Pulmonary artery endothelial cell (primary cell): Measurements from ENCODE around the gene CBFA2T2. TPM values are rescaled to one million over a fixed set of nuclear protein-coding genes. Genes with fewer than 3 reads are reported as not detected.
"Not testable (repeated sequence)": the region's sequence is repeated elsewhere in the genome, so short reads cannot be mapped to it uniquely, and the experiment has no call there.

Experiments used
- DNase-seq: peaks from one replicate; pipeline ENCODE4 v3.0.0-alpha.2; 2011; ENCODE audit warnings: low read depth, low spot score
- total RNA-seq: library from RNA; depleted of rRNA; stranded (reverse); fragments of >200 nt; gene quantifications from 2 replicates; pipeline ENCODE4 v1.2.3, GENCODE V29; 2014

Gene CBFA2T2
- total RNA-seq, 1 donor from 2014 or later = 3.0 TPM

DNA sequence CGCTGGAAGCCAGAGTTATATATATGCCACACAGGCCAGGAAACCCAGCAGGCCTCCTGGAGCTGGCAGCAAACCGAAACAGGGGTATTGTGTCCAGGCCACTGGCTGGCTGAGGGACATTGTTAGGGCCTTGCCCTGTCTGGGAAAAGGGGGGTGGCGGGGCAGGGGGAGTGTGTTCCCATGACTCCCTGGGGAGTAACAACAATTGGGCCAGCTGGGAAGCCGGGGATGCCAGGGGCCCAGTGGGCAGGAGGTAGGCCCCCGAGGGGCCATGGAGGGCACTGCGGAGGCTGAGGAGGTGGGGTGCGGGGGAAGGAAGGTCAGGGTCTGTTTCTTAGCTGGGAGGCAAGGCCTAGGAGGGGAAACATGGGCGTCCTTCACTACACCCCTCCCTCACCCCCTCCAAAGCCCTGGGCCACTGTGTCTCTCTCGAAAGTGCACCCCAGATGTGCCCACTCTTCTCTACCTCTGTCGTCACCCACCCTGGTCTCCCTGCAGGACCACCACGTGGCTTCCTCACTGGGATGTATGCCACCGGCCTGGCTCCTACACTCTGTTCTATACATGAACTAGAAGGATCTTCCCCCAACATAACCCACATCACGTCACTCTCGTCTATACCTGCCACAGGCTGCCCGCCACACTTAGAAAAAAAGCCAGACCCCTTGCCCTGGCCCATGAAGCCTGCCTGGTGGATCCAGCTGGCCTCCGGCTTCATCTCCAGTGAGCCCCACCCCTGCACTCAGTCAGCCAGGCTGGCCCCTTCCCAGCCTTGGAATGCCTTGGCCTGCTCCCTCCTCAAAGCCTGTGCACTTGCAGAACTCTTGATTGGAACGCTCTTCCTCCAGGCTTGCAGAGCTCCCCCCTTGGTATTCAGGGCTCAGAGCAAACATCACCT lies 204.1 kb downstream of the CBFA2T2 start:
- DNase-seq = no peak

DNA sequence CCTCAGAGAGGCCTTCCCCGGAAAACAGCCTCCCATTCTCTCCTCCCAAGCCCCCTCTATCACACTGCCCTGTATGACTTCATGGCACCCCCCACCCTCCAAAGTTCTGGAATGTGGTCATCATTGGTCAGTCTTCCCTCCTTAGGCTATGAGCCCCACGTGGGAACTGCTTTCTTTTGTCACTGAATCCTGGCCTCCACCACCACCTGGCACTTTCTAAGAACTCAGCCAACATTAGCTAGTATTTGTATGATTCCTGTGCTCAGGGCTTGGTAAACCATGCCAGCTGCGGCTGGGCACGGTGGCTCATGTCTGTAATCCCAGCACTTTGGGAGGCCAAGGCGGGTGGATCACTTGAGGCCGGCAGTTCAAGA lies 204.7 kb downstream of the CBFA2T2 start:
- DNase-seq = no peak

DNA sequence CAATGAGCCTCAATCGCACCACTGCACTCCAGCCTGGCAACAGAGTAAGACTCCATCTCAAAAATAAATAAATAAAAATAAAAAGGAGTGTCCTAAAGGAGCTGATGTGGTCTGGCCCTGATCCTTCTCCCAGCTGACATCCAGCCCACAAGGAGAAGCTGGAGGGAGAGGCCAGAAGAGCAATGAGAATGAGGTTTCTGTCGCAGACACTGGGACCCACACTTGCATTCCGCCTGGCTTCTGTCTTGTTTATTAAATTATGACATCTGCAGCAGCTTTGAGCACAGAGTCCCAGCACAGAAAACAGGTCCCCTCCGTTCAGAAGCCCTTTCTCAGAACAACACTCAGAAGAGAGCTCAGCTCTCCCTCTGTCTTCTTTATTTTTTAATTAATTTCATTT lies 206.6 kb downstream of the CBFA2T2 start:
- DNase-seq = no peak

DNA sequence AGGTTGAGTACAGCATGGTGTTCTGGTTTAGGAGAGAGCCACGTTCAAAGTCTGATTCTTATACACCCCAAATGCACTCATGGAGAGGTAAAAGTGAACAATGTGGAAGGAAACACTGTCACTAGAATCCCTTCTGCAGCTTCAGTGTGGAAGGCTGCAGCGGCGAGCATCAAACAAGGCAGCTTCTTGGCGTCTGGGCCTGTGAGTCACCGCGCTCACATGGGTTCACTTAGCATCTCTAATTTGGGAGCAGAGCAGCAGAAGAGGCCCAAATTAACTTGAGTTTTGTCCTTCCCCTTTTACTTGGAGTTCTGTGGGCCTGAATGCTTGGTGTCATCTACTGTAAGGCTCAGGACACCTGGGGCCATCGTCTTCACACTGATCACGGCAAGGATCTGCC lies 207.2 kb downstream of the CBFA2T2 start:
- no peak for DNase-seq

DNA sequence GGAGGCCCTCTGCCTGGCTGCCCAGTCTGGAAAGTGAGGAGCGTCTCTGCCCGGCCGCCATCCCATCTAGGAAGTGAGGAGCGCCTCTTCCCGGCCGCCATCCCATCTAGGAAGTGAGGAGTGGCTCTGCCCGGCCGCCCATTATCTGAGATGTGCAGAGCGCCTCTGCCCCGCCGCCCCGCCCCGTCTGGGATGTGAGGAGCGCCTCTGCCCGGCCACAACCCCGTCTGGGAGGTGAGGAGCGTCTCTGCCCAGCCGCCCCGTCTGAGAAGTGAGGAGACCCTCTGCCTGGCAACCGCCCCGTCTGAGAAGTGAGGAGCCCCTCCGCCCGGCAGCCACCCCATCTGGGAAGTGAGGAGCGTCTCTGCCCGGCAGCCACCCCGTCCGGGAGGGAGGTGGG lies 209.1 kb downstream of the CBFA2T2 start:
- not testable (repeated sequence) for DNase-seq

Other genes with a start within 250 kb of the CBFA2T2 start
- not detected in 2 replicates for gene BPIFB1, start 206.9 kb upstream of the CBFA2T2 start, total RNA-seq
- gene CDK5RAP1, start 88.6 kb upstream of the CBFA2T2 start, total RNA-seq = 28.7 and 32.8 TPM in 2 replicates
- gene SNTA1, start 46.3 kb upstream of the CBFA2T2 start, total RNA-seq = 5.1 and 9.5 TPM in 2 replicates
- gene C20orf144, start 172.2 kb downstream of the CBFA2T2 start, total RNA-seq = under 0.01 and 0.11 TPM in 2 replicates
- 1.9 and 4.2 TPM in 2 replicates for gene ACTL10, start 176.8 kb downstream of the CBFA2T2 start, total RNA-seq
- 10.9 and 16.2 TPM in 2 replicates for gene NECAB3, start 184.3 kb downstream of the CBFA2T2 start, total RNA-seq
- 14.1 and 24.2 TPM in 2 replicates for gene E2F1, start 196.3 kb downstream of the CBFA2T2 start, total RNA-seq
- 7.1 TPM in 2 replicates for gene PXMP4, start 230.2 kb downstream of the CBFA2T2 start, total RNA-seq
- gene ZNF341, start 241.9 kb downstream of the CBFA2T2 start, total RNA-seq = 0.86 and 1.1 TPM in 2 replicates